Neural progenitor cell (in vitro differentiated cells): ENCODE results near the gene OR4C11. TPM values are rescaled to one million over a fixed set of nuclear protein-coding genes. Genes with fewer than 3 reads are reported as not detected.

ENCODE experiments used
- DNase-seq: peaks from one replicate; pipeline ENCODE4 v3.0.0-alpha.2; 2016; ENCODE audit warnings: low spot score
- H2AFZ ChIP-seq: fragments of 200-600 bp; sonication (generic); replicated peaks from 2 replicates; pipeline ENCODE4 v1.6.1; 2016; ENCODE audit warnings: antibody characterized with exemption
- H3F3A ChIP-seq: fragments of 200-600 bp; sonication (generic); 2 replicates; pipeline ENCODE4 v1.6.1; 2016; ENCODE audit warnings: antibody characterized with exemption, low read depth
- H3K27ac ChIP-seq: fragments of 200-600 bp; sonication (generic); 2 replicates; pipeline ENCODE4 v1.5.1; 2016; ENCODE audit warnings: mild to moderate bottlenecking
- H3K27me3 ChIP-seq: fragments of 200-600 bp; sonication (generic); 2 replicates; pipeline ENCODE4 v1.6.1; 2016; ENCODE audit warnings: mild to moderate bottlenecking, moderate library complexity
- H3K36me3 ChIP-seq: fragments of 200-600 bp; sonication (generic); 2 replicates; pipeline ENCODE4 v1.5.1; 2016
- H3K4me1 ChIP-seq: fragments of 200-600 bp; sonication (generic); 2 replicates; pipeline ENCODE4 v1.6.1; 2016; ENCODE audit warnings: mixed run types
- H3K4me2 ChIP-seq: fragments of 200-600 bp; sonication (generic); 2 replicates; pipeline ENCODE4 v1.6.1; 2016
- H3K4me3 ChIP-seq: fragments of 200-600 bp; sonication (generic); 2 replicates; pipeline ENCODE4 v1.5.1; 2016
- H3K79me2 ChIP-seq: fragments of 200-600 bp; sonication (generic); 2 replicates; pipeline ENCODE4 v1.6.1; 2016; ENCODE audit warnings: low read depth
- H3K9ac ChIP-seq: fragments of 200-600 bp; sonication (generic); 2 replicates; pipeline ENCODE4 v1.6.1; 2016
- H3K9me3 ChIP-seq: fragments of 200-600 bp; sonication (generic); 2 replicates; pipeline ENCODE4 v1.5.1; 2016; ENCODE audit warnings: low read depth
- H4K20me1 ChIP-seq: fragments of 200-600 bp; sonication (generic); 2 replicates; pipeline ENCODE4 v1.6.1; 2016; ENCODE audit warnings: low read depth
- H3K27ac Mint-ChIP-seq: 3 replicates; pipeline ENCODE4 v1.8.0; 2021; ENCODE audit warnings: mixed read lengths
- H3K27me3 Mint-ChIP-seq: 2 replicates; pipeline ENCODE4 v1.8.0; 2022; ENCODE audit warnings: low read depth, mild to moderate bottlenecking, inconsistent platforms, moderate library complexity, mixed read lengths; ENCODE audit not compliant: insufficient read depth
- H3K36me3 Mint-ChIP-seq: 3 replicates; pipeline ENCODE4 v1.8.0; 2021; ENCODE audit warnings: mixed read lengths
- H3K4me1 Mint-ChIP-seq: 3 replicates; pipeline ENCODE4 v1.8.0; 2021; ENCODE audit warnings: mixed read lengths
- H3K4me3 Mint-ChIP-seq: 3 replicates; pipeline ENCODE4 v1.8.0; 2021; ENCODE audit warnings: mild to moderate bottlenecking, moderate library complexity, mixed read lengths
- H3K9me3 Mint-ChIP-seq: 3 replicates; pipeline ENCODE4 v1.8.0; 2020; ENCODE audit warnings: mixed read lengths
- CTCF ChIP-seq: fragments of 200-600 bp; sonication (generic); IDR thresholded peaks from 2 replicates; pipeline ENCODE4 v1.5.1; 2017; ENCODE audit warnings: antibody characterized with exemption, mild to moderate bottlenecking
- EZH2 ChIP-seq: fragments of 200-600 bp; sonication (generic); IDR thresholded peaks from 2 replicates; pipeline ENCODE4 v1.6.1; 2017; ENCODE audit warnings: antibody characterized with exemption, mild to moderate bottlenecking, moderate library complexity
- EZH2phosphoT487 ChIP-seq: fragments of 200-600 bp; sonication (generic); IDR thresholded peaks from 2 replicates; pipeline ENCODE4 v1.6.1; 2017; ENCODE audit warnings: antibody characterized with exemption
- total RNA-seq: library from RNA; depleted of rRNA; stranded (reverse); fragments of >200 nt; gene quantifications from 2 replicates; pipeline ENCODE4 v1.2.3, GENCODE V29; 2015; ENCODE audit warnings: low replicate concordance

OR4C11 gene
- total RNA-seq = not detected in 2 replicates

- TF ChIP-seq CTCF (no peak), EZH2 (no peak), EZH2phosphoT487 (no peak)
- H3K36me3 Mint-ChIP-seq = no peaks in the 10 kb centered on the region
These were observed at the start of gene OR4C11 for GRCh38 chr11:55607545-55607944. Gene OR4C11, minus strand, starts transcription at chr11:55607645. Its CDS starts 3,272 bp downstream, at chr11:55604373.

GRCh38 chr11:55655096-55655495 lies 47.7 kb upstream of the OR4C11 start:
- Histone ChIP-seq H3K36me3 (no peaks in the 10 kb centered on the region), H3K9ac (no peak overlapping the region), H2AFZ (no peak overlapping the region), H4K20me1 (no peaks in the 10 kb centered on the region), H3K27me3 (no peaks in the 10 kb centered on the region), H3K4me1 (no peaks in the 10 kb centered on the region), H3K9me3 (no peaks in the 10 kb centered on the region), H3F3A (no peaks in the 10 kb centered on the region), H3K79me2 (no peaks in the 10 kb centered on the region), H3K4me2 (no peak overlapping the region), H3K4me3 (no peak overlapping the region), H3K27ac (no peak overlapping the region)
- H3K4me1 Mint-ChIP-seq = no peaks in the 10 kb centered on the region
- H3K36me3 Mint-ChIP-seq = no peaks in the 10 kb centered on the region
- no peak overlapping the region for H3K4me3 Mint-ChIP-seq
- DNase-seq = no peak
- H3K27me3 Mint-ChIP-seq = no peaks in the 10 kb centered on the region
- H3K27ac Mint-ChIP-seq = no peak overlapping the region
- H3K9me3 Mint-ChIP-seq = peaks cover 2% of the 10 kb centered on the region
- no peak for TF ChIP-seq CTCF
- no peak for TF ChIP-seq EZH2
- no peak for TF ChIP-seq EZH2phosphoT487

More at GRCh38 chr11:55607545-55607944, at the start of gene OR4C11:
- H3K4me3 ChIP-seq = no peak within 1 kb of the TSS
- no peaks in the 10 kb centered on the region for H3K79me2 ChIP-seq
- H3K27me3 Mint-ChIP-seq = no peaks in the 10 kb centered on the region
- no peaks in the 10 kb centered on the region for H4K20me1 ChIP-seq
- DNase-seq = no peak
- no peak within 1 kb of the TSS for H3K27ac ChIP-seq
- H3K9me3 Mint-ChIP-seq = peaks cover 2% of the 10 kb centered on the region
- H3K4me1 ChIP-seq = no peaks in the 10 kb centered on the region
- H3K27me3 ChIP-seq = no peaks in the 10 kb centered on the region
- H3K9me3 ChIP-seq = no peaks in the 10 kb centered on the region
- no peak within 1 kb of the TSS for H3K4me3 Mint-ChIP-seq
- no peak within 1 kb of the TSS for H3K9ac ChIP-seq
- H3K4me1 Mint-ChIP-seq = no peaks in the 10 kb centered on the region
- no peaks in the 10 kb centered on the region for H3K36me3 ChIP-seq
- no peaks in the 10 kb centered on the region for H3F3A ChIP-seq
- H3K4me2 ChIP-seq = no peak within 1 kb of the TSS
- H3K27ac Mint-ChIP-seq = no peak within 1 kb of the TSS
- no peak within 1 kb of the TSS for H2AFZ ChIP-seq

GRCh38 chr11:55652560-55652959 lies 45.1 kb upstream of the OR4C11 start:
- Histone ChIP-seq H4K20me1 (no peaks in the 10 kb centered on the region), H3F3A (no peaks in the 10 kb centered on the region), H3K79me2 (no peaks in the 10 kb centered on the region), H2AFZ (no peak overlapping the region), H3K27ac (no peak overlapping the region), H3K27me3 (no peaks in the 10 kb centered on the region), H3K9ac (no peak overlapping the region), H3K4me2 (no peak overlapping the region), H3K4me1 (no peaks in the 10 kb centered on the region), H3K9me3 (no peaks in the 10 kb centered on the region), H3K4me3 (no peak overlapping the region), H3K36me3 (no peaks in the 10 kb centered on the region)
- Mint-ChIP-seq H3K27me3 (no peaks in the 10 kb centered on the region), H3K4me1 (no peaks in the 10 kb centered on the region), H3K36me3 (no peaks in the 10 kb centered on the region), H3K27ac (no peak overlapping the region), H3K9me3 (no peaks in the 10 kb centered on the region), H3K4me3 (no peak overlapping the region)
- DNase-seq = no peak
- TF ChIP-seq EZH2 (no peak), CTCF (no peak)
